Stimulated activated effector memory CD8-positive, alpha-beta T cell treated with anti-CD3 and anti-CD28 coated beads, Interleukin-12 subunit alpha, Interleukin-12 subunit beta, amount 100 ng/mL, for 72 hours (primary cell): ENCODE results near the gene MALRD1.

Experiments used
- ATAC-seq: fragments of 150-1000 bp; cut with Tn5 transposase; 2 replicates; pipeline ENCODE4 v1.10.0; 2021
- DNase-seq, 2 donors: peaks; one replicate each; pipeline ENCODE4 v3.0.0; 2021 to 2022; ENCODE audit warnings: low spot score in 2 of 2
- H3K27ac Mint-ChIP-seq: one replicate; pipeline ENCODE4 v1.8.0; 2022; ENCODE audit warnings: mild to moderate bottlenecking, mixed read lengths
- H3K36me3 Mint-ChIP-seq: one replicate; pipeline ENCODE4 v1.8.0; 2022; ENCODE audit warnings: mild to moderate bottlenecking, mixed read lengths
- H3K4me1 Mint-ChIP-seq: one replicate; pipeline ENCODE4 v1.8.0; 2022; ENCODE audit warnings: mixed read lengths
- H3K4me3 Mint-ChIP-seq: one replicate; pipeline ENCODE4 v1.8.0; 2022; ENCODE audit warnings: mild to moderate bottlenecking, mixed read lengths
- H3K9me3 Mint-ChIP-seq: one replicate; pipeline ENCODE4 v1.8.0; 2022; ENCODE audit warnings: mixed read lengths

Gene MALRD1

GRCh38 chr10:19328582-19328981 lies 280.0 kb downstream of the MALRD1 start:
- DNase-seq (no peak), ATAC-seq (no peak)
- Mint-ChIP-seq H3K36me3 (no peaks in the 10 kb centered on the region), H3K9me3 (peaks cover 7% of the 10 kb centered on the region), H3K4me1 (no peaks in the 10 kb centered on the region), H3K27ac (no peak overlapping the region), H3K4me3 (no peak overlapping the region)

- Mint-ChIP-seq H3K4me3 (no peak overlapping the region), H3K27ac (no peak overlapping the region), H3K9me3 (peaks cover 7% of the 10 kb centered on the region), H3K36me3 (no peaks in the 10 kb centered on the region), H3K4me1 (no peaks in the 10 kb centered on the region)
- ATAC-seq: no peak
- no peak for DNase-seq
These were observed 280.9 kb downstream of the MALRD1 start for GRCh38 chr10:19329475-19329874.

GRCh38 chr10:19332304-19332703 lies 283.7 kb downstream of the MALRD1 start:
- no peaks in the 10 kb centered on the region for H3K4me1 Mint-ChIP-seq
- no peak overlapping the region for H3K27ac Mint-ChIP-seq
- no peaks in the 10 kb centered on the region for H3K36me3 Mint-ChIP-seq
- no peak for ATAC-seq
- peaks cover 10% of the 10 kb centered on the region for H3K9me3 Mint-ChIP-seq
- DNase-seq: no peak
- no peak overlapping the region for H3K4me3 Mint-ChIP-seq

GRCh38 chr10:19333631-19334030 lies 285.0 kb downstream of the MALRD1 start:
- H3K4me3 Mint-ChIP-seq: no peak overlapping the region
- H3K27ac Mint-ChIP-seq: no peak overlapping the region
- H3K36me3 Mint-ChIP-seq: no peaks in the 10 kb centered on the region
- H3K4me1 Mint-ChIP-seq: no peaks in the 10 kb centered on the region
- DNase-seq (no peak), ATAC-seq (no peak)
- peaks cover 11% of the 10 kb centered on the region for H3K9me3 Mint-ChIP-seq

- Mint-ChIP-seq H3K4me1 (no peaks in the 10 kb centered on the region), H3K27ac (no peak overlapping the region), H3K4me3 (no peak overlapping the region), H3K9me3 (peaks cover 3% of the 10 kb centered on the region), H3K36me3 (no peaks in the 10 kb centered on the region)
- DNase-seq (no peak), ATAC-seq (no peak)
These were observed 299.0 kb downstream of the MALRD1 start for GRCh38 chr10:19347621-19348020.

GRCh38 chr10:19367176-19367575 lies 318.6 kb downstream of the MALRD1 start:
- DNase-seq (no peak), ATAC-seq (no peak)
- Mint-ChIP-seq H3K36me3 (no peaks in the 10 kb centered on the region), H3K4me1 (no peaks in the 10 kb centered on the region), H3K27ac (no peak overlapping the region), H3K9me3 (peaks cover 13% of the 10 kb centered on the region), H3K4me3 (no peak overlapping the region)

- ATAC-seq (no peak), DNase-seq (no peak)
- H3K4me1 Mint-ChIP-seq: no peaks in the 10 kb centered on the region
- peaks cover 11% of the 10 kb centered on the region for H3K9me3 Mint-ChIP-seq
- H3K36me3 Mint-ChIP-seq: no peaks in the 10 kb centered on the region
- no peak overlapping the region for H3K4me3 Mint-ChIP-seq
- no peak overlapping the region for H3K27ac Mint-ChIP-seq
These were observed 325.4 kb downstream of the MALRD1 start for GRCh38 chr10:19373988-19374387.

GRCh38 chr10:19385846-19386450 lies 337.3 kb downstream of the MALRD1 start:
- no peak for ATAC-seq
- H3K36me3 Mint-ChIP-seq: no peaks in the 10 kb centered on the region
- H3K9me3 Mint-ChIP-seq: peaks cover 19% of the 10 kb centered on the region
- DNase-seq: no peak
- no peaks in the 10 kb centered on the region for H3K4me1 Mint-ChIP-seq
- no peak overlapping the region for H3K4me3 Mint-ChIP-seq
- no peak overlapping the region for H3K27ac Mint-ChIP-seq

- Mint-ChIP-seq H3K27ac (no peak overlapping the region), H3K9me3 (peaks cover 3% of the 10 kb centered on the region), H3K4me1 (no peaks in the 10 kb centered on the region), H3K36me3 (no peaks in the 10 kb centered on the region), H3K4me3 (no peak overlapping the region)
- ATAC-seq (no peak), DNase-seq (no peak)
These were observed 360.3 kb downstream of the MALRD1 start for GRCh38 chr10:19408924-19409323.

- no peak for DNase-seq
- Mint-ChIP-seq H3K27ac (no peak overlapping the region), H3K4me1 (no peaks in the 10 kb centered on the region), H3K9me3 (peaks cover 7% of the 10 kb centered on the region), H3K36me3 (no peaks in the 10 kb centered on the region), H3K4me3 (no peak overlapping the region)
- no peak for ATAC-seq
These were observed 362.5 kb downstream of the MALRD1 start for GRCh38 chr10:19411119-19411518.

- Mint-ChIP-seq H3K4me1 (no peaks in the 10 kb centered on the region), H3K4me3 (no peak overlapping the region), H3K9me3 (peaks cover 15% of the 10 kb centered on the region), H3K27ac (no peak overlapping the region), H3K36me3 (no peaks in the 10 kb centered on the region)
- DNase-seq: no peak
- no peak for ATAC-seq
These were observed 363.9 kb downstream of the MALRD1 start for GRCh38 chr10:19412531-19412930.

GRCh38 chr10:19416164-19416563 lies 367.6 kb downstream of the MALRD1 start:
- H3K9me3 Mint-ChIP-seq: peaks cover 20% of the 10 kb centered on the region
- no peaks in the 10 kb centered on the region for H3K36me3 Mint-ChIP-seq
- H3K4me1 Mint-ChIP-seq: no peaks in the 10 kb centered on the region
- H3K4me3 Mint-ChIP-seq: no peak overlapping the region
- no peak overlapping the region for H3K27ac Mint-ChIP-seq
- ATAC-seq (no peak), DNase-seq (no peak)

- H3K4me3 Mint-ChIP-seq: no peak overlapping the region
These were observed 369.1 kb downstream of the MALRD1 start for GRCh38 chr10:19417740-19418139.

GRCh38 chr10:19421674-19422073 lies 373.1 kb downstream of the MALRD1 start:
- no peak for DNase-seq
- Mint-ChIP-seq H3K36me3 (no peaks in the 10 kb centered on the region), H3K4me3 (no peak overlapping the region), H3K4me1 (no peaks in the 10 kb centered on the region), H3K9me3 (peaks cover 21% of the 10 kb centered on the region), H3K27ac (no peak overlapping the region)
- ATAC-seq: no peak

More at GRCh38 chr10:19417740-19418139, 369.1 kb downstream of the MALRD1 start:
- DNase-seq: no peak
- no peak for ATAC-seq
- Mint-ChIP-seq H3K27ac (no peak overlapping the region), H3K36me3 (no peaks in the 10 kb centered on the region), H3K9me3 (peaks cover 20% of the 10 kb centered on the region), H3K4me1 (no peaks in the 10 kb centered on the region)

GRCh38 chr10:19426034-19426433 lies 377.4 kb downstream of the MALRD1 start:
- no peak overlapping the region for H3K27ac Mint-ChIP-seq
- no peak overlapping the region for H3K4me3 Mint-ChIP-seq
- no peaks in the 10 kb centered on the region for H3K36me3 Mint-ChIP-seq
- H3K9me3 Mint-ChIP-seq: peaks cover 19% of the 10 kb centered on the region
- H3K4me1 Mint-ChIP-seq: no peaks in the 10 kb centered on the region
- ATAC-seq (no peak), DNase-seq (no peak)

- Mint-ChIP-seq H3K27ac (no peak overlapping the region), H3K4me3 (no peak overlapping the region), H3K36me3 (no peaks in the 10 kb centered on the region), H3K9me3 (peaks cover 10% of the 10 kb centered on the region), H3K4me1 (no peaks in the 10 kb centered on the region)
- no peak for DNase-seq
- no peak for ATAC-seq
These were observed 383.2 kb downstream of the MALRD1 start for GRCh38 chr10:19431622-19432351.
